GM12878 (cell line): ENCODE measurements around the gene SRD5A1. TPM values are rescaled to one million over a fixed set of nuclear protein-coding genes. Genes with fewer than 3 reads are reported as not detected.

ENCODE experiments used
- ATAC-seq: fragments of 200-7000 bp; cut with Tn5 transposase; 3 replicates; pipeline ENCODE4 v1.9.1; 2020; ENCODE audit warnings: mild to moderate bottlenecking, moderate library complexity
- BruUV-seq: library from RNA; stranded (reverse); fragments of 400-500 nt; replicated peaks from 2 replicates; lab custom pipeline; 2021; lab: Mats Ljungman, UMichigan
- CTCF ChIA-PET: fragments of 300-600 bp; sonication (Branson Sonifier 250); formaldehyde crosslinking; extraction: SDS; loops from one replicate; lab custom pipeline; 2021; ENCODE audit warnings: inconsistent platforms; lab: Yijun Ruan, JAX
- POLR2A ChIA-PET: fragments of 350-600 bp; formaldehyde crosslinking; extraction: SDS; loops from one replicate; lab custom pipeline; 2021; ENCODE audit warnings: inconsistent platforms; lab: Charles Lee
- RAD21 ChIA-PET: fragments of 300-600 bp; sonication (Branson Sonifier 250); formaldehyde crosslinking; loops from one replicate; lab custom pipeline; 2023; ENCODE audit warnings: antibody characterized with exemption; ENCODE audit not compliant: unreplicated experiment; lab: Charles Lee
- SMC1A ChIA-PET: fragments of 300-600 bp; sonication (Branson Sonifier 250); formaldehyde crosslinking; loops from one replicate; lab custom pipeline; 2023; ENCODE audit not compliant: unreplicated experiment, uncharacterized antibody; lab: Charles Lee
- DNase-seq: peaks from one replicate; pipeline ENCODE4 v3.0.0-alpha.2; 2011; ENCODE audit warnings: low read depth, low spot score
- FAIRE-seq: peaks from 3 replicates; lab custom pipeline; 2011; peaks lifted over from hg19 to GRCh38; lab: Jason Lieb, UNC
- H2AFZ ChIP-seq: 2 replicates; pipeline ENCODE4 v1.6.0; 2011; ENCODE audit warnings: low read depth, low read length, control low read depth; ENCODE audit not compliant: control insufficient read depth
- H3K27ac ChIP-seq: 2 replicates; pipeline ENCODE4 v1.5.1; 2011; ENCODE audit warnings: control low read depth; ENCODE audit not compliant: control insufficient read depth, insufficient read depth
- H3K27me3 ChIP-seq, 2 experiments: replicated peaks in 1 of 2; 2 replicates each; pipeline versions ENCODE4 v1.6.0 to v1.6.1; 2011; ENCODE audit warnings: low read length in 1 of 2; ENCODE audit not compliant: control insufficient read depth in 2 of 2, insufficient read depth in 2 of 2
- H3K36me3 ChIP-seq, 2 experiments: 2 replicates each; pipeline ENCODE4 v1.5.1; 2011; ENCODE audit warnings: low read length in 1 of 2; ENCODE audit not compliant: control insufficient read depth in 2 of 2, insufficient read depth in 2 of 2
- H3K4me1 ChIP-seq: 2 replicates; pipeline ENCODE4 v1.6.1; 2011; ENCODE audit warnings: mild to moderate bottlenecking, low read length, moderate library complexity, mixed read lengths; ENCODE audit not compliant: control insufficient read depth, insufficient read depth
- H3K4me2 ChIP-seq: 2 replicates; pipeline ENCODE4 v1.6.0; 2011; ENCODE audit warnings: control low read depth; ENCODE audit not compliant: control insufficient read depth, insufficient read depth
- H3K4me3 ChIP-seq: fragments of 200-600 bp; sonication (generic); 2 replicates; pipeline ENCODE4 v1.5.1; 2016
- H3K79me2 ChIP-seq: 2 replicates; pipeline ENCODE4 v1.6.0; 2011; ENCODE audit warnings: low read length; ENCODE audit not compliant: control insufficient read depth, insufficient read depth
- H3K9ac ChIP-seq: 2 replicates; pipeline ENCODE4 v1.8.0; 2011; ENCODE audit warnings: low read length, control low read depth, mixed read lengths; ENCODE audit not compliant: control insufficient read depth, insufficient read depth
- H3K9me3 ChIP-seq: replicated peaks from 3 replicates; pipeline ENCODE4 v1.5.1; 2011; ENCODE audit warnings: mild to moderate bottlenecking, low read length; ENCODE audit not compliant: control insufficient read depth, insufficient read depth
- H4K20me1 ChIP-seq: 2 replicates; pipeline ENCODE4 v1.6.0; 2011; ENCODE audit not compliant: control insufficient read depth, insufficient read depth
- ASH2L ChIP-seq: fragments of 300-600, 200-600 bp; sonication (generic); IDR thresholded peaks from 2 replicates; pipeline ENCODE4 v1.6.1; 2017; ENCODE audit warnings: low read depth, mild to moderate bottlenecking, borderline replicate concordance
- CEBPB ChIP-seq, 2 experiments: fragments of 150-350 bp in 1 of 2; IDR thresholded peaks; 2 replicates each; pipeline ENCODE4 v1.6.1; 2012 to 2014; ENCODE audit warnings: low read depth in 2 of 2, low read length in 2 of 2, borderline replicate concordance in 1 of 2, inconsistent platforms in 1 of 2
- ETV6 ChIP-seq, 2 experiments: fragments of 450-650 bp in 1 of 2; IDR thresholded peaks in 1 of 2; conservative IDR thresholded peaks in 1 of 2; 2 replicates each; pipeline ENCODE4 v1.6.1; 2014; ENCODE audit warnings: antibody characterized with exemption in 1 of 2, borderline replicate concordance in 1 of 2, low read depth in 1 of 2, mild to moderate bottlenecking in 1 of 2, moderate library complexity in 1 of 2
- HDGF ChIP-seq: fragments of 450-650 bp; IDR thresholded peaks from 2 replicates; pipeline ENCODE4 v1.6.1; 2016; ENCODE audit warnings: antibody characterized with exemption
- IKZF2 ChIP-seq, 2 experiments: fragments of 450-650 bp; IDR thresholded peaks; 2 replicates each; pipeline ENCODE4 v1.6.1; 2017; ENCODE audit warnings: mild to moderate bottlenecking in 2 of 2, moderate library complexity in 2 of 2
- NFYA ChIP-seq: IDR thresholded peaks from 2 replicates; pipeline ENCODE4 v1.6.1; 2011; ENCODE audit warnings: low read depth, mild to moderate bottlenecking, low read length, improper control_type of control experiment, borderline replicate concordance
- PAX5 ChIP-seq: IDR thresholded peaks from 2 replicates; pipeline ENCODE4 v1.6.1; 2011; ENCODE audit warnings: low read depth, low read length, borderline replicate concordance
- POLR2AphosphoS5 ChIP-seq: IDR thresholded peaks from 2 replicates; pipeline ENCODE4 v1.6.1; 2011; ENCODE audit warnings: mild to moderate bottlenecking, low read length, inconsistent platforms
- RAD51 ChIP-seq: fragments of 450-650 bp; IDR thresholded peaks from 2 replicates; pipeline ENCODE4 v1.6.1; 2016; ENCODE audit warnings: moderate library complexity, mild to moderate bottlenecking, inconsistent platforms
- SMAD5 ChIP-seq: IDR thresholded peaks from 2 replicates; pipeline ENCODE4 v1.6.1; 2016; ENCODE audit warnings: antibody characterized with exemption, low read depth
- ZBED1 ChIP-seq: IDR thresholded peaks from 2 replicates; pipeline ENCODE4 v1.6.1; 2016; ENCODE audit warnings: borderline replicate concordance
- ZNF384 ChIP-seq: IDR thresholded peaks from 2 replicates; pipeline ENCODE4 v1.6.1; 2012; ENCODE audit warnings: low read depth, mild to moderate bottlenecking, low read length, improper control_type of control experiment, borderline replicate concordance
- ZSCAN29 ChIP-seq: fragments of 450-650 bp; IDR thresholded peaks from 2 replicates; pipeline ENCODE4 v1.6.1; 2017; ENCODE audit warnings: mild to moderate bottlenecking, moderate library complexity
- ZZZ3 ChIP-seq: IDR thresholded peaks from 2 replicates; pipeline ENCODE4 v1.6.1; 2011; ENCODE audit warnings: low read depth; ENCODE audit not compliant: control insufficient read depth, insufficient read length
- WGBS: methylation state at CpG from one replicate; pipeline ENCODE4 v1.1.6; 2016; ENCODE audit warnings: low lambda C conversion rate; ENCODE audit not compliant: insufficient replicate concordance, insufficient coverage; ENCODE audit errors: missing lambda C conversion rate; 5-methylcytosine and 5-hydroxymethylcytosine counted together
- in situ Hi-C: fragments of 300-500 bp; cut with MboI; formaldehyde crosslinking; loops from 9 replicates; pipeline ENCODE4 v1.14.3; 2018; ENCODE audit warnings: mixed read lengths
- intact Hi-C: fragments of 100-400 bp; cut with micrococcal nuclease; formaldehyde crosslinking; loops from one replicate; pipeline ENCODE4 v1.14.2; 2022; ENCODE audit not compliant: unreplicated experiment
- polyA plus RNA-seq, 11 experiments: library from polyadenylated mRNA; depleted of rRNA in 4 of 11; unstranded in 6 of 11; stranded (reverse) in 5 of 11; fragments of >200 nt; fragmentation: Nextera tagmentation in 4 of 11; fragmentation: Illumina TruSeq in 1 of 11; extraction: Ambion mirVana in 4 of 11; extraction: Trizol in 1 of 11; gene quantifications; 1 replicate in 1 of 11; 2 replicates in 10 of 11; pipeline versions ENCODE4 v1.2.1 to v1.2.3, GENCODE V29; 2011 to 2016; ENCODE audit warnings: inconsistent platforms in 2 of 11, missing spikeins in 2 of 11, low read depth in 1 of 11
- total RNA-seq, 4 experiments: library from RNA; depleted of rRNA in 3 of 4; stranded (reverse); fragments of >200 nt in 3 of 4; fragmentation: Illumina TruSeq in 1 of 4; extraction: Trizol in 1 of 4; gene quantifications; 2 replicates each; pipeline versions ENCODE4 v1.2.1 to v1.2.3, GENCODE V29; 2013 to 2021
- TF ChIP-seq, protein P1 (sequence below): fragments of 450-650 bp; IDR thresholded peaks from 2 replicates; pipeline ENCODE4 v1.6.1; 2018; ENCODE audit warnings: borderline replicate concordance, mild to moderate bottlenecking; ENCODE audit not compliant: partially characterized antibody
- TF ChIP-seq, protein P2 (sequence below): fragments of 450-650 bp; IDR thresholded peaks from 2 replicates; pipeline ENCODE4 v1.6.1; 2016; ENCODE audit warnings: mild to moderate bottlenecking
- TF ChIP-seq, protein P3 (sequence below): IDR thresholded peaks from 2 replicates; pipeline ENCODE4 v1.6.1; 2011; ENCODE audit warnings: low read depth, mild to moderate bottlenecking, low read length, moderate library complexity, borderline replicate concordance; ENCODE audit errors: extremely low read depth
- TF ChIP-seq, protein P4 (sequence below): fragments of 450-650 bp; formaldehyde crosslinking; IDR thresholded peaks from 2 replicates; pipeline ENCODE4 v1.5.0; 2022; ENCODE audit warnings: mild to moderate bottlenecking, missing genetic modification characterization

The SRD5A1 gene
- total and polyA plus RNA-seq, 10 of the 15 experiments (the other 5 are each of a cell fraction or from before 2014, with no cell fraction given), result 0.76 to 20.1 (median 12.3) TPM

DNA sequence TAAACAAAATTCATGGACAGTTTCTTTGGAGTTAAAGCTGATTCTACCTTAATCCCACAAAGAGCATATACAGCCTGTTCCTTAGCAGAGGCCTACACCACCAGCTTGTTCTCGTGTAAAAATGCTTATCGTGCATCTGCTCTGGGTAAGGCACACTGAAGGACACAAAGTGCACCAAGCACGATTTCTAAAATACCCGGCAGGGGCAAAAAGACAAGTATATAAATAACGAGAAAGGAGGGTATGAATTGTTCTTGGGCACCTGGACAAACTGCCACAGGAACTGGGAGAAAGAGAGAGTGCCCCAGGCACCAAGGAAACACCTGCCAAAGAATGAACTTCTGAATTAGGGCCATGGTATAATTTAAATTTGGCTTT, 25.7 kb upstream of the SRD5A1 start:
- POLR2A ChIA-PET, result no interaction called here
- RAD21 ChIA-PET, result interaction anchor here (0.5 kb wide), 1 partner anchor 115 kb away, joined by 3 read pairs; no protein-coding TSS in a partner anchor
- CTCF ChIA-PET, result interaction anchor here (0.9 kb wide), 2 partner anchors 19 to 32 kb away, joined by 3 read pairs; no protein-coding TSS in a partner anchor
- in situ Hi-C loops, result no loop called here
- BruUV-seq, result no TSS peak
- FAIRE-seq (no peak), ATAC-seq (no peak), DNase-seq (no peak)
- Histone ChIP-seq H3K27me3 (no peaks in the 10 kb centered on the region), H3K36me3 (peaks cover 32 to 55% of the 10 kb centered on the region in 2 experiments), H3K4me1 (no peaks in the 10 kb centered on the region), H2AFZ (no peak overlapping the region), H3K9ac (no peak overlapping the region), H4K20me1 (0 out of 2 replicates have a peak, but pooled peaks cover 3% of the 10 kb centered on the region), H3K4me3 (no peak overlapping the region), H3K27ac (no peak overlapping the region), H3K79me2 (no peaks in the 10 kb centered on the region), H3K9me3 (no peaks in the 10 kb centered on the region), H3K4me2 (no peak overlapping the region)
- intact Hi-C loops, result no loop called here
- SMC1A ChIA-PET, result interaction anchor here (0.9 to 1.7 kb wide), 2 partner anchors 10 to 131 kb away, joined by 3 read pairs; no protein-coding TSS in a partner anchor
- 96% methylated on average over 5 of the region's 5 CpGs for WGBS
- TF ChIP-seq CEBPB (IDR thresholded peaks at IDR 0.05; ENCODE audit: borderline replicate concordance in 1 of 2, low read depth in 2 of 2, low read length in 2 of 2) (no peak), ZZZ3 (no peak), ETV6 (conservative IDR thresholded peaks at IDR 0.05 in 1 of 2, IDR thresholded peaks at IDR 0.05 in 1 of 2; ENCODE audit: borderline replicate concordance in 1 of 2, low read depth in 1 of 2) (no peak), HDGF (no peak), ZBED1 (no peak), NFYA (no peak), ZNF384 (no peak), ZSCAN29 (no peak), ASH2L (no peak), PAX5 (no peak), POLR2AphosphoS5 (no peak), IKZF2 (IDR thresholded peaks at IDR 0.05) (no peak), RAD51 (no peak), SMAD5 (no peak)
- TF ChIP-seq, protein P1, sequence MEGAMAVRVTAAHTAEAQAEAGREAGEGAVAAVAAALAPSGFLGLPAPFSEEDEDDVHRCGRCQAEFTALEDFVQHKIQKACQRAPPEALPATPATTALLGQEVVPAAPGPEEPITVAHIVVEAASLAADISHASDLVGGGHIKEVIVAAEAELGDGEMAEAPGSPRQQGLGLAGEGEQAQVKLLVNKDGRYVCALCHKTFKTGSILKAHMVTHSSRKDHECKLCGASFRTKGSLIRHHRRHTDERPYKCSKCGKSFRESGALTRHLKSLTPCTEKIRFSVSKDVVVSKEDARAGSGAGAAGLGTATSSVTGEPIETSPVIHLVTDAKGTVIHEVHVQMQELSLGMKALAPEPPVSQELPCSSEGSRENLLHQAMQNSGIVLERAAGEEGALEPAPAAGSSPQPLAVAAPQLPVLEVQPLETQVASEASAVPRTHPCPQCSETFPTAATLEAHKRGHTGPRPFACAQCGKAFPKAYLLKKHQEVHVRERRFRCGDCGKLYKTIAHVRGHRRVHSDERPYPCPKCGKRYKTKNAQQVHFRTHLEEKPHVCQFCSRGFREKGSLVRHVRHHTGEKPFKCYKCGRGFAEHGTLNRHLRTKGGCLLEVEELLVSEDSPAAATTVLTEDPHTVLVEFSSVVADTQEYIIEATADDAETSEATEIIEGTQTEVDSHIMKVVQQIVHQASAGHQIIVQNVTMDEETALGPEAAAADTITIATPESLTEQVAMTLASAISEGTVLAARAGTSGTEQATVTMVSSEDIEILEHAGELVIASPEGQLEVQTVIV, result no peak
- TF ChIP-seq, protein P2, sequence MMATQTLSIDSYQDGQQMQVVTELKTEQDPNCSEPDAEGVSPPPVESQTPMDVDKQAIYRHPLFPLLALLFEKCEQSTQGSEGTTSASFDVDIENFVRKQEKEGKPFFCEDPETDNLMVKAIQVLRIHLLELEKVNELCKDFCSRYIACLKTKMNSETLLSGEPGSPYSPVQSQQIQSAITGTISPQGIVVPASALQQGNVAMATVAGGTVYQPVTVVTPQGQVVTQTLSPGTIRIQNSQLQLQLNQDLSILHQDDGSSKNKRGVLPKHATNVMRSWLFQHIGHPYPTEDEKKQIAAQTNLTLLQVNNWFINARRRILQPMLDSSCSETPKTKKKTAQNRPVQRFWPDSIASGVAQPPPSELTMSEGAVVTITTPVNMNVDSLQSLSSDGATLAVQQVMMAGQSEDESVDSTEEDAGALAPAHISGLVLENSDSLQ, result no peak
- TF ChIP-seq, protein P3, sequence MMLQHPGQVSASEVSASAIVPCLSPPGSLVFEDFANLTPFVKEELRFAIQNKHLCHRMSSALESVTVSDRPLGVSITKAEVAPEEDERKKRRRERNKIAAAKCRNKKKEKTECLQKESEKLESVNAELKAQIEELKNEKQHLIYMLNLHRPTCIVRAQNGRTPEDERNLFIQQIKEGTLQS, result no peak
- TF ChIP-seq, protein P4, sequence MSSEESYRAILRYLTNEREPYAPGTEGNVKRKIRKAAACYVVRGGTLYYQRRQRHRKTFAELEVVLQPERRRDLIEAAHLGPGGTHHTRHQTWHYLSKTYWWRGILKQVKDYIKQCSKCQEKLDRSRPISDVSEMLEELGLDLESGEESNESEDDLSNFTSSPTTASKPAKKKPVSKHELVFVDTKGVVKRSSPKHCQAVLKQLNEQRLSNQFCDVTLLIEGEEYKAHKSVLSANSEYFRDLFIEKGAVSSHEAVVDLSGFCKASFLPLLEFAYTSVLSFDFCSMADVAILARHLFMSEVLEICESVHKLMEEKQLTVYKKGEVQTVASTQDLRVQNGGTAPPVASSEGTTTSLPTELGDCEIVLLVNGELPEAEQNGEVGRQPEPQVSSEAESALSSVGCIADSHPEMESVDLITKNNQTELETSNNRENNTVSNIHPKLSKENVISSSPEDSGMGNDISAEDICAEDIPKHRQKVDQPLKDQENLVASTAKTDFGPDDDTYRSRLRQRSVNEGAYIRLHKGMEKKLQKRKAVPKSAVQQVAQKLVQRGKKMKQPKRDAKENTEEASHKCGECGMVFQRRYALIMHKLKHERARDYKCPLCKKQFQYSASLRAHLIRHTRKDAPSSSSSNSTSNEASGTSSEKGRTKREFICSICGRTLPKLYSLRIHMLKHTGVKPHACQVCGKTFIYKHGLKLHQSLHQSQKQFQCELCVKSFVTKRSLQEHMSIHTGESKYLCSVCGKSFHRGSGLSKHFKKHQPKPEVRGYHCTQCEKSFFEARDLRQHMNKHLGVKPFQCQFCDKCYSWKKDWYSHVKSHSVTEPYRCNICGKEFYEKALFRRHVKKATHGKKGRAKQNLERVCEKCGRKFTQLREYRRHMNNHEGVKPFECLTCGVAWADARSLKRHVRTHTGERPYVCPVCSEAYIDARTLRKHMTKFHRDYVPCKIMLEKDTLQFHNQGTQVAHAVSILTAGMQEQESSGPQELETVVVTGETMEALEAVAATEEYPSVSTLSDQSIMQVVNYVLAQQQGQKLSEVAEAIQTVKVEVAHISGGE (CRISPR knock-in tag), result no peak
